GM18507 (cell line): ENCODE measurements around the gene SALL1.

Source experiments
- DNase-seq: peaks from one replicate; pipeline ENCODE4 v3.0.0; 2011; ENCODE audit warnings: low read depth; ENCODE audit not compliant: insufficient read length; ENCODE audit errors: extremely low spot score
- FAIRE-seq: peaks from 2 replicates; lab custom pipeline; 2011; peaks lifted over from hg19 to GRCh38; lab: Jason Lieb, UNC

SALL1 gene

GRCh38 chr16:51159865-51160264 lies 8.8 kb upstream of the SALL1 start:
- FAIRE-seq (no peak), DNase-seq (no peak)

- no peak for DNase-seq
- no peak for FAIRE-seq
These were observed 8.2 kb upstream of the SALL1 start for GRCh38 chr16:51159296-51159695.

DNA sequence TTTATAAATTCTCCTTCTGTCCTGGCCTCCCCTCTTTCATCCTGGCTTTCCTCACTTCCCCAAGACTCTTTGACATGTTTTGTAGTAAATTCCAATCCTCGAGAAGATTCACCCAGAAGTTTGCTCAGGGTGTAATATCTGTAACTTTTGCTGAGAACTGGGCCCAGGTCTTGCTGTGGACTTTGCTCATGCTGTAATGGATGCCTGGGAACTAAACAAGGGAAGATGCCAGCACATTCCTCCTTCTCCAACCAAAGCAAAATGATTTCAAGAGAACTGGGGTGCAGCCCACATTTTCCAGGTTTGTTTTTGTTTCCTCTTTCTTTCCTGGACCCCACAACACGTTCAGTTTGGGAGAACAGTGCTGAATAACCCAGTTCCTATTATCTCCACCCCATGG lies 6.6 kb upstream of the SALL1 start:
- FAIRE-seq (no peak), DNase-seq (no peak)

- FAIRE-seq, result no peak
- no peak for DNase-seq
These were observed 5.7 kb upstream of the SALL1 start for GRCh38 chr16:51156807-51157200.

GRCh38 chr16:51155820-51156806 lies 5.0 kb upstream of the SALL1 start:
- no peak for FAIRE-seq
- DNase-seq, result no peak

GRCh38 chr16:51155199-51155607 lies 4.1 kb upstream of the SALL1 start:
- DNase-seq, result no peak
- FAIRE-seq, result no peak

- DNase-seq, result no peak
These were observed 3.5 kb upstream of the SALL1 start for GRCh38 chr16:51154271-51155171.

DNA sequence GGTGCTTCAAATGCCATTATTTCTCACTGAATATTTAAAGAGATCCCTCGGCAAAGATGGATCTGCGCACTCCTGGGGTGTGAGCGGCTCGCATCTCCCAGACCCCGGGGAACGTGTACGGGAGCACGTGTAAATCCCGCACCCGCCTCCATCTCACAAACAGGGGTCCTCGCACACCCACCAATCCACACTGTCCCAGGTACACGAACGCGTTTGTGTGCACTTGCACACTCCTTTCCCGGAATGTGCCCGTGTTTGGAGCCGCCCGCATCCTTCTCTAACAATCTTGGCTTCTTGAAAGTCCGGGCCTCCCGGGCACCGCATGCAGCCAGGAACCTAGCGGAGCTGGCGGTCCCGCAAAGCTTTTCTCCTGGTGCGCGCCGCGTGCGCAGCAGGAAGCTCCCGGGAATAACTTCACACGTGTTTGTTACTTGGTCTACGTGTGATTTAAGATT lies 2.5 kb upstream of the SALL1 start:
- DNase-seq, result no peak
- FAIRE-seq, result no peak

More at GRCh38 chr16:51154271-51155171, 3.5 kb upstream of the SALL1 start:
- no peak for FAIRE-seq

DNA sequence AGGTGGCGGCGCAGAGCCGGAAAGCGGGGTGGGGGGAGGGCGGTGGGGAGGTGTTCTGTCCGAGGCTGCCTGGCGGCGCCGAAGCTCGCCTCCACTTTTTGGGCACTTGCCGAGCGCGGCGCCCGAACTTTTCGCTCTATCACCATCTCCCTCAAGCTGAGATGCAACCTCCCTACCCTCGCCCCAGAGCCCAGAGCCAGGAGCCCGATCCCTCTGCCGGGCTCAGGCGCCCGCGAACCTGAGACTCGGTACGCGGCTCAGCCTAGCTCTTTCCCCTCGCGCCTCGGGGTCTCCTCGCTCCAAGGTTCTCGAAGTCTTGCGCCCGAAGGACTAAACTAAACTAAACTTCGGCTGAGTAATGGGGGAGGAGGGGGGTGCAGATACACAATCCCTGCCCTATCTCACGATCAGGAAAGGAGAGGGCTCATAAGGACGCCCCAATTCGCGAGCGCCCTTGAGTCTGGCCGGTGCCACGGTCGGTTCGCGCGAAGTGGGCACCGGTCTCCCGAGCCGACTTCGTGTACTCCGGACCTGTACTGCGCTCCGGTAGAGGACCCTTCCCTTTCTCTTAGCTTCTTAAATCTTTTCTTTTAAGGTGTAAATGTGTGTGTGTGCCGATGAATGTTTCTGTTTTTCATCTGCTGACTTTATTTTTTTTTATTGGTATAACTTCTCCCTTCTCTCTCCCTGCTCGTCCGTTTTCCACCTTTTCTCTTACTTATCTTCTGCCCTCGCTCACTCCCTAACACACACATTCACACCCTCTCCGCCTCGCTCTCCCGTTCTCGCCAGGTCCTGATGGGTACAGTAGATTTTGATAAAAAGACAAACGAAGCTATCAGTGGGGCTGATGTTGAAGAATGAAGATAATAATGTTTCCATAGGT lies 1.9 kb upstream of the SALL1 start:
- FAIRE-seq, result no peak
- DNase-seq, result no peak

- no peak for FAIRE-seq
These were observed 1.0 kb upstream of the SALL1 start for GRCh38 chr16:51151961-51152663.

DNA sequence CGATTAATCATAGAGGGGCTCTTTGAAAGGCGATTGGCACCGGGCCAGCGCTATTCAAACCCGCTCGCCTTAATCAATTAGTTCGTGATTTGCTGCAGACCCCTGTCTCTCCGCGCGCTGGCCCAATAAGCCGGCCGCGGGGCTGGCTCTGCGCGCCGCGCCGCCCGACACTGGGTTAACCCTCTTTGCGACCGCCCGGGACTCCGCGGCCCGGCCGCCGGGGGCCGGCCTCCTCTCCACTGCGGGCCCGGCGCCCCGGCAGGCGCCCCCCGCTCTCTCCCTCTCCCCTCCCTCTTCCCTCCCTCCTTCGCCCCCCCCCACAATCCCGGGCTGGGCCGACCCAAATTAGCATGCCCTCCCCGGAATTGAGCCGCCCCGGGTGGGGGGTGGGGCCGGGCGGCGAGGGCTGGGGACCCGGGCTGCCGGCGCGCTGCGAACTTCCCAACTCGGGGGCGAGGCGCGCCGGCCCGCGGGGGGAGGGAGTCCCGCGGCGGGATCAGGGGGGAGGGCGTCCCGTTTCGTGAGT lies 428 bp upstream of the SALL1 start:
- no peak for FAIRE-seq
- no peak for DNase-seq

More at GRCh38 chr16:51151961-51152663, 1.0 kb upstream of the SALL1 start:
- DNase-seq, result no peak

- DNase-seq (no peak), FAIRE-seq (no peak)
These were observed 744 bp downstream of the SALL1 start for GRCh38 chr16:51150165-51150887.

GRCh38 chr16:51149721-51150164 lies 1.3 kb downstream of the SALL1 start:
- FAIRE-seq, result no peak

GRCh38 chr16:51149251-51149661 lies 1.8 kb downstream of the SALL1 start:
- DNase-seq (no peak), FAIRE-seq (no peak)

More at GRCh38 chr16:51149721-51150164, 1.3 kb downstream of the SALL1 start:
- DNase-seq, result no peak

- FAIRE-seq, result no peak
- no peak for DNase-seq
These were observed 2.3 kb downstream of the SALL1 start for GRCh38 chr16:51148678-51149228.

- DNase-seq (no peak), FAIRE-seq (no peak)
These were observed 3.0 kb downstream of the SALL1 start for GRCh38 chr16:51147776-51148677.
